IPS-NIHi7 (cell line): ENCODE measurements around the gene UGT1A4.

ENCODE experiments used
- DNase-seq: peaks from one replicate; pipeline ENCODE4 v3.0.0; 2012; ENCODE audit warnings: mixed read lengths; ENCODE audit errors: extremely low spot score

UGT1A4 gene

GRCh38 chr2:233718552-233718951 is at the start of gene UGT1A4:
Gene UGT1A4 (plus strand): TSS chr2:233718736. CDS start chr2:233718821, 85 bp downstream.
- no peak for DNase-seq

GRCh38 chr2:233671290-233672161 is 47.0 kb upstream of the UGT1A4 start, which contains the start of gene UGT1A9:
Gene UGT1A9 (plus strand): TSS chr2:233671898. CDS start chr2:233671935, 37 bp downstream.
- DNase-seq = no peak

- no peak for DNase-seq
These were observed 45.6 kb upstream of the UGT1A4 start for GRCh38 chr2:233672886-233673285.

- DNase-seq = no peak
These were observed 44.6 kb upstream of the UGT1A4 start for GRCh38 chr2:233673896-233674295.

GRCh38 chr2:233674314-233674713 is 44.2 kb upstream of the UGT1A4 start:
- DNase-seq = no peak

- DNase-seq = no peak
These were observed 43.5 kb upstream of the UGT1A4 start for GRCh38 chr2:233674995-233675394.

- DNase-seq = no peak
These were observed 42.5 kb upstream of the UGT1A4 start for GRCh38 chr2:233676046-233676445.

- no peak for DNase-seq
These were observed 39.3 kb upstream of the UGT1A4 start for GRCh38 chr2:233679196-233679595.

- DNase-seq = no peak
These were observed 38.0 kb upstream of the UGT1A4 start for GRCh38 chr2:233680361-233681045.

- no peak for DNase-seq
These were observed 36.9 kb upstream of the UGT1A4 start, which contains the start of gene UGT1A7 for GRCh38 chr2:233681521-233682099. Gene UGT1A7 (plus strand): TSS chr2:233681901. CDS start chr2:233681938, 37 bp downstream.

GRCh38 chr2:233684640-233685039 is 33.9 kb upstream of the UGT1A4 start:
- DNase-seq = no peak

- no peak for DNase-seq
These were observed 31.6 kb upstream of the UGT1A4 start for GRCh38 chr2:233686928-233687327.

- no peak for DNase-seq
These were observed 30.2 kb upstream of the UGT1A4 start for GRCh38 chr2:233688341-233688740.

GRCh38 chr2:233689031-233689430 is 29.5 kb upstream of the UGT1A4 start:
- DNase-seq = no peak

GRCh38 chr2:233689501-233689900 is 29.0 kb upstream of the UGT1A4 start:
- DNase-seq = no peak

GRCh38 chr2:233690444-233690843 is 28.1 kb upstream of the UGT1A4 start:
- no peak for DNase-seq

- no peak for DNase-seq
These were observed 26.8 kb upstream of the UGT1A4 start for GRCh38 chr2:233691443-233692433.

GRCh38 chr2:233692648-233693047 is 25.9 kb upstream of the UGT1A4 start, which contains the start of gene UGT1A6:
Gene UGT1A6 (plus strand): TSS chr2:233692890. CDS start chr2:233693005, 115 bp downstream.
- no peak for DNase-seq

- DNase-seq = no peak
These were observed 24.6 kb upstream of the UGT1A4 start for GRCh38 chr2:233693963-233694362.

GRCh38 chr2:233698740-233699139 is 19.8 kb upstream of the UGT1A4 start:
- DNase-seq = no peak

GRCh38 chr2:233699424-233700027 is 19.0 kb upstream of the UGT1A4 start:
- DNase-seq = no peak
